ENCODE results near the gene MLX.
A peak's percentile ranks its signal among the peaks of the same experiment; 100 is the strongest.

The MLX gene

DNA sequence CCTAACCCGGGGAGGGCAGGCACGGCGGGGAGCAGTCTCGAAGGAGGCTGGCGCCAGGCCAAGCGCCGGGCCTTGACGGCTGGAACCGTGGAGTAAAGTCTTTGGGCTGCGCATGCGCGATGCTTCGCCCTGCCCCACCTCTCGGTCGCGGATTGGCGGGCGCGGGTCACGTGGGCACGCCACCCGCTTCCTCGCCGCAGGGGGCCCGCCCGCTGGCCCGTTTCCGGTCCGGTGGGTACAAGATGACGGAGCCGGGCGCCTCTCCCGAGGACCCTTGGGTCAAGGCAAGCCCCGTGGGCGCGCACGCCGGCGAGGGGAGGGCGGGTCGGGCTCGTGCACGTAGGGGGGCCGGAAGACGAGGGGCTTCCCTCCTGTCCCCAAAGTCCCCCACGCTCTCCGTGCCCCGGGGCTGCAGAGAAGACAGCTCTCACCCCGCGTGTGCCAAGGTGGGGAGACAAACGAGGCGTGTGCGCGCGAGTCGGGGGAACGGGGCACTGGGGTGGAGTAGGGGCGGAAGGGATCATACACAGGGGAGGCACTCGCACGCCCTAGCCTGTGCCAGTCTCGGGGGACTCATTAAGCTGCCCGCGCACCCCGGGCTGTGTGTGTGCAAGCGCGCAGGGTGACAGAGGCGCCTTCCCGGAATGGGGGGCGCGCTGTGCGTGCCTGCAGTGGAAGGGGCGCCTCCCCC is at the start of gene MLX:
Gene MLX (plus strand): TSS at position 218 of the 691 bp plus-strand sequence. CDS start 25 bp downstream, at position 243.
- peak; percentile 86 to 95 for DNase-seq (ENCODE audit: low spot score in 2 of 2)
- Histone ChIP-seq H3K4me1 (peaks cover 17% of the 10 kb centered on the region), H3K9me3 (no peaks in the 10 kb centered on the region), H3K4me3 (peak within 1 kb of the TSS; percentile 96), H3K36me3 (replicated peaks) (peaks cover 74% of the 10 kb centered on the region), H3K27me3 (ENCODE audit: low read depth) (no peaks in the 10 kb centered on the region)
- in situ Hi-C loops (cut with MboI; ENCODE audit: low sequenced_read_pairs) = no loop called here

DNA sequence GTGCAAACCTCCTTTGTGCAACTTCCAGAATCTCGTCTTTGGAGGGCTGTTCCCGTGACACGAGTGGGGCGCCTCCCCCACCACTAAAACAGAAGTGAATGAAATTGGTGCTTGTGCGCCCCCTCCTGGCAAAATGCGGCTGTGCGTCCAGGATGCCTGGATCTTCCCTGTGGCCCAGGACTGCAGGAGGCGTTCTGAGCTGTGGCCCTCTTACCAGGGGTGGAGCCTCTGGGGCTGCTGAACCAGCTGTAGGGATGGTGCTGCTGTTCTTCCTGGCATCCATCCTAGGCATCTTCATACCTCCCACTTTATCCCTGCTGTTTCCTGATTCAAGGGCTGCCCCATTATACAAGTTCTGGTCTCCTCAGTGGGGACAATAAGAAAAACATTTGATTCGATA is 49.4 kb upstream of the MLX start:
- in situ Hi-C loops (cut with MboI; ENCODE audit: low sequenced_read_pairs) = no loop called here
- Histone ChIP-seq H3K36me3 (replicated peaks) (peaks cover 14% of the 10 kb centered on the region), H3K4me1 (peaks cover 15% of the 10 kb centered on the region)

GRCh38 chr17:42518046-42518754 is 48.7 kb upstream of the MLX start:
- Histone ChIP-seq H3K4me1 (peaks cover 15% of the 10 kb centered on the region), H3K9me3 (no peaks in the 10 kb centered on the region), H3K4me3 (no peak overlapping the region), H3K36me3 (replicated peaks) (peaks cover 15% of the 10 kb centered on the region), H3K27me3 (ENCODE audit: low read depth) (no peaks in the 10 kb centered on the region)
- no peak for DNase-seq (ENCODE audit: low spot score in 2 of 2)
- in situ Hi-C loops (cut with MboI; ENCODE audit: low sequenced_read_pairs) = no loop called here

More for the DNA sequence above, 49.4 kb upstream of the MLX start:
- Histone ChIP-seq H3K4me3 (no peak overlapping the region), H3K27me3 (ENCODE audit: low read depth) (no peaks in the 10 kb centered on the region), H3K9me3 (no peaks in the 10 kb centered on the region)
- DNase-seq (ENCODE audit: low spot score in 2 of 2) = peak; percentile 53 to 86

DNA sequence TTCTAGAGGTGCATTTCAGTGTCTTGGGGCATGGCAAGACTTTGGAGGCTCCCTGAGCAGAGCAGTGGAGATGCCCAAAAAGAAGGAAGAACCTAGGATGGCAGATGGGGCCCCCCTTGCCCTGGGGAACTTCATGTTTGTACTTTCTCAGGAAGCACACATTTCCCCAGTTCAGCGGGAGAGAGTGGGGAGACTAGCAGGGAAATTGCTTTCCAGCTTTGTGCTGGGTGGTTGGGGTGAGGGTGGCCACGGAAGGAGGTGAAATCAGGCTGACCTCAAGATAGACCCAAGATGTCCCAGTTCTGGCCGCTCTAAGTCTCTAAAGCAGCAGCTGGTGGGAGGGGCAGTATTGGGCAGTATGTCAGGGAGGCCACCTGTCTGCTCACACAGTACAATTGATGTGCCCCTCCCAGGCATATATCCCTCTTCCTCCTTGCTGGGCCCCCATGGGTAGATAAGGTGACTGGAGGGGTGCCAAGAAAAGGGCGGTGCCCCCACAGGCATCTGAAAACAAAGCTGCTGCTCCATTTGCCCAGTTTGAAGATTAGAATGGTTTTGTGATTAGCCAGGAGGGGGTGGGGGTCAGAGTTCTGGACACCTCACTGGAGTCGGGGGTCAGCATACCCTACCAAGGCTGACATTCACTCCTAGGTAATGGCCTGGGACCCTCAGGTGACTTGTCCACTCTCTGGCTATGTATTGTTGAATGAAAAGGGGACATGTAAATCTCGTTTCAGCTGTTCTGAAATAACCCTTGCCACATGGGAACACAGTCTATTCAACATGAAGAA is 48.0 kb upstream of the MLX start:
- H3K9me3 ChIP-seq = no peaks in the 10 kb centered on the region
- in situ Hi-C loops (cut with MboI; ENCODE audit: low sequenced_read_pairs) = no loop called here
- peak in 1 of 2 experiments; percentile 15 for DNase-seq (ENCODE audit: low spot score in 2 of 2)
- no peak overlapping the region for H3K4me3 ChIP-seq
- H3K4me1 ChIP-seq = peaks cover 15% of the 10 kb centered on the region
- H3K36me3 ChIP-seq (replicated peaks) = peaks cover 18% of the 10 kb centered on the region
- no peaks in the 10 kb centered on the region for H3K27me3 ChIP-seq (ENCODE audit: low read depth)

DNA sequence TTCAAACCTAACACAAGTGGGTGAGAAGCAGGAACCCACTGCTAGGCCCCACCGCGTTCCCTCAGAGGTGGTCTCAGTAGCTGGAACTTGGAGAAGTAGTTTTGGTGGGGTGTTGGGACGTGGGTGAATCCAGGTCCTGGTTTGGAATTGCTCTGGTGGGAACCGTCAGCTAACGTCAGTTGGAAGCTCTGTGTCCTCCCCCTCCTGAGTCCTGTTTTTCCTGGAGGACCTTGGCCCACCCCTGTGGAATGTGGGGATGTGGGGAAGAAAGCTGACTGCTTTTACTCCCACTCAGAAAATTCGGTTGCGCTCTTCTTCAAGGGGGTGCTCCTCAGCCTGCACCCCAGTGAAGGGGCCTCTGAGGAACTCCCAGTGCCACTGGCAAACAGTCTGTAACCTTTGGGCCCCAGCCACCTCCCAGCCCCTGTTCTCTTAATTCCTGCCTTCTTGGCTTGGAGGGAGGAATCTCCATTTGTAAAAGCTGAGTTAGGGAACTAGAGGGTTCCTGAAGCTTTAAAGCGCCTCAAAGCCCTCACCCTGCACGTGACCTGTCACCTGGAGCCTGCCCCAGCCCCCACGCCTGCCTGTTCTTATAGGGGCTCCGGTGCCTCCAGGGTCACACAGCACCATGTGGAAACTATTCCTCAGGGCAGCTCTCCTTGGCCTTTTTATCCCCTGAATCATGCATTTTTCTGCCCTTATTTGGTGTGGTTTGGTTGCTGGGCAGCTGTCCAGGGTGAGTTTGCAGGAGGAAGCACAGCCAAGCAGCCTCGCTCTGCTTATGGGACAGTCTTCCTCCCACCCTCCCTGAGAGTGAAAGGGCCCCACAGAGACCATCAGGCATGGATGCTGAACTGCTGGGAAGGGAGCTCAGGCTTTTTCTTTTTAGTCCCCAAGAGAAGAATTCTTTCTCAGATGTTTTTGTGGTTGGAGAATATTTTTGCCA is 47.1 kb upstream of the MLX start:
- DNase-seq (ENCODE audit: low spot score in 2 of 2) = peak; percentile 47 to 62
- peaks cover 18% of the 10 kb centered on the region for H3K36me3 ChIP-seq (replicated peaks)
- H3K9me3 ChIP-seq = no peaks in the 10 kb centered on the region
- peaks cover 17% of the 10 kb centered on the region for H3K4me1 ChIP-seq
- in situ Hi-C loops (cut with MboI; ENCODE audit: low sequenced_read_pairs) = loop anchor here (10.0 kb wide), 2 partner anchors 95 to 195 kb away; partner anchors contain the start of gene CAVIN1
- H3K27me3 ChIP-seq (ENCODE audit: low read depth) = no peaks in the 10 kb centered on the region
- no peak overlapping the region for H3K4me3 ChIP-seq

DNA sequence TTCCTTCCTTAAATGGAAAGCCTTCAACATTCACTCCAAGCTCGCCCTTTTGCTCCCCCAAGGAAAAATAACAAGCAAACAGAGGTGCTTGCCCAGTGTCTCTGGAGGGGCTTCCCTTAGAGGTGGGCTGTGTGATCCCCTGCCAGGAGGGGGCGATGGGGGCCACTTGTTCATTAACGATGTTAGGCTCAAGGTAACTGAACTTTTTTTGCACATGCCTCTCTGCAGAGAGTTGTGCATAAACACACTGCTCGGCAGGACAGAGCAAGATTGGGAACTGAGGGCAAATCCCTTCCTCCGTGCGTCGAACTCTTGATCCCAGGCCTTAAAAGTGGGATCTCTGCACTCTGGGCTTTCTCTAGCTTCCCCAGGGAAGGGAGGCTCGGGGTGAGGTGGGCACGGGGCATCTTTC is 46.4 kb upstream of the MLX start:
- no peak overlapping the region for H3K4me3 ChIP-seq
- H3K36me3 ChIP-seq (replicated peaks) = peaks cover 18% of the 10 kb centered on the region
- DNase-seq (ENCODE audit: low spot score in 2 of 2) = peak in 1 of 2 experiments; percentile 54
- H3K27me3 ChIP-seq (ENCODE audit: low read depth) = no peaks in the 10 kb centered on the region
- no peaks in the 10 kb centered on the region for H3K9me3 ChIP-seq
- in situ Hi-C loops (cut with MboI; ENCODE audit: low sequenced_read_pairs) = loop anchor here (10.0 kb wide), 2 partner anchors 96 to 196 kb away; partner anchors contain the start of gene CAVIN1
- peaks cover 17% of the 10 kb centered on the region for H3K4me1 ChIP-seq

DNA sequence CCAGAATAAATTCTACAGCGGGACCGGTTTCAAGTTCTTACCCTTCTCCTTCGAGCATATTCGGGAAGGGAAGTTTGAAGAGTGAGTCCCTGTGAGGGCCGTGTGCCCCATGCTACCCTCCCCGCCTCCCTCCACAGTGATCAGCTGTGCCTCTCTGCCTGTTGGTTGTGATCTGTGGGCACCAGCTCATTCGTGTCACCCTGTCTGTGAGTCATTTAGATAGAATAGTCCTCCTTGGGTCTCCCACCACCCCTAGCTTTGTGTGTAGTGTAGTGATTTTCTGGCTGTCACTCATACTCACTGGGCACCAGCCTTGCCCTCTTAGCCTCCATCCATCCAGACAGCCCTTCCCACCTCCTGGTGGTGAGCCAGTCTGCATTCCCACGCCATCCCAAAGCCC is 45.9 kb upstream of the MLX start:
- in situ Hi-C loops (cut with MboI; ENCODE audit: low sequenced_read_pairs) = loop anchor here (10.0 kb wide), 2 partner anchors 96 to 196 kb away; partner anchors contain the start of gene CAVIN1
- Histone ChIP-seq H3K4me1 (peaks cover 17% of the 10 kb centered on the region), H3K27me3 (ENCODE audit: low read depth) (no peaks in the 10 kb centered on the region), H3K9me3 (no peaks in the 10 kb centered on the region), H3K4me3 (no peak overlapping the region), H3K36me3 (replicated peaks) (peaks cover 18% of the 10 kb centered on the region)
- no peak for DNase-seq (ENCODE audit: low spot score in 2 of 2)

GRCh38 chr17:42521666-42522262 is 45.1 kb upstream of the MLX start:
- Histone ChIP-seq H3K4me3 (no peak overlapping the region), H3K36me3 (replicated peaks) (peaks cover 18% of the 10 kb centered on the region), H3K9me3 (no peaks in the 10 kb centered on the region), H3K27me3 (ENCODE audit: low read depth) (no peaks in the 10 kb centered on the region), H3K4me1 (peaks cover 17% of the 10 kb centered on the region)
- in situ Hi-C loops (cut with MboI; ENCODE audit: low sequenced_read_pairs) = loop anchor here (10.0 kb wide), 2 partner anchors 97 to 197 kb away; partner anchors contain the start of gene CAVIN1
- DNase-seq (ENCODE audit: low spot score in 2 of 2) = no peak

- Histone ChIP-seq H3K27me3 (ENCODE audit: low read depth) (no peaks in the 10 kb centered on the region), H3K4me3 (no peak overlapping the region), H3K4me1 (peaks cover 17% of the 10 kb centered on the region), H3K36me3 (replicated peaks) (peaks cover 14% of the 10 kb centered on the region), H3K9me3 (no peaks in the 10 kb centered on the region)
- no peak for DNase-seq (ENCODE audit: low spot score in 2 of 2)
- in situ Hi-C loops (cut with MboI; ENCODE audit: low sequenced_read_pairs) = loop anchor here (10.0 kb wide), 2 partner anchors 98 to 198 kb away; partner anchors contain the start of gene CAVIN1
Observed at GRCh38 chr17:42522263-42522790, 44.6 kb upstream of the MLX start.

DNA sequence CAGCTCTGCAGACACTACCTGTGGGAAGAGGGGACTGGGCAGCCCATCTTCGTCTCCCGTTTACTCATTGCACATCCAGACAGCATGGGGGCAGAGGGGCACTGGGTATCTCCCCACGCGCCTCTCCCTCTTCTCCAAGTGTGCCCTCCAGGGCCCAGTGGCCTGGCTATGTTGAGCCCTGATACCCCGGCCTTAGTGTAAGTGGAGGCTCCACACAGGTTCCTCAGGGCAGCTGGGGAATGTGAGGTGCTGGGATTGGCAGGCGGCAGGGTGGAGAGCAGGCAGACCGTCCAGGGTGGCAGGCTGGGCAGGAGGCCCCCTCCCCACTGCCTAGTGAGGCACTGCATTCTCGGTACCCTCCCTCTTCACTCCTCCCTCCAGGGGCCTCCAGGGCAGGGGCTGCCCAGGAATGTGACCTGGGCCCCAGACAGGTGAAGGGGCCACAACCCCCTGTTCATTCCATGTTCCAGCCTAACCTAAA is 44.1 kb upstream of the MLX start:
- Histone ChIP-seq H3K4me1 (peaks cover 17% of the 10 kb centered on the region), H3K27me3 (ENCODE audit: low read depth) (no peaks in the 10 kb centered on the region), H3K9me3 (no peaks in the 10 kb centered on the region), H3K4me3 (no peak overlapping the region), H3K36me3 (replicated peaks) (peaks cover 13% of the 10 kb centered on the region)
- DNase-seq (ENCODE audit: low spot score in 2 of 2) = no peak
- in situ Hi-C loops (cut with MboI; ENCODE audit: low sequenced_read_pairs) = loop anchor here (10.0 kb wide), 2 partner anchors 98 to 198 kb away; partner anchors contain the start of gene CAVIN1

GRCh38 chr17:42525221-42525620 is 41.7 kb upstream of the MLX start:
- in situ Hi-C loops (cut with MboI; ENCODE audit: low sequenced_read_pairs) = loop anchor here (10.0 kb wide), 2 partner anchors 100 to 200 kb away; partner anchors contain the start of gene CAVIN1
- H3K4me3 ChIP-seq = no peak overlapping the region
- peaks cover 5% of the 10 kb centered on the region for H3K4me1 ChIP-seq
- H3K36me3 ChIP-seq (replicated peaks) = peaks cover 13% of the 10 kb centered on the region
- no peak for DNase-seq (ENCODE audit: low spot score in 2 of 2)
- H3K9me3 ChIP-seq = no peaks in the 10 kb centered on the region
- no peaks in the 10 kb centered on the region for H3K27me3 ChIP-seq (ENCODE audit: low read depth)

GRCh38 chr17:42526031-42526444 is 40.9 kb upstream of the MLX start:
- Histone ChIP-seq H3K27me3 (ENCODE audit: low read depth) (no peaks in the 10 kb centered on the region), H3K4me3 (no peak overlapping the region), H3K36me3 (replicated peaks) (peaks cover 11% of the 10 kb centered on the region), H3K4me1 (0 out of 2 replicates have a peak, but pooled peaks cover 2% of the 10 kb centered on the region), H3K9me3 (no peaks in the 10 kb centered on the region)
- in situ Hi-C loops (cut with MboI; ENCODE audit: low sequenced_read_pairs) = loop anchor here (10.0 kb wide), 2 partner anchors 101 to 201 kb away; partner anchors contain the start of gene CAVIN1
- DNase-seq (ENCODE audit: low spot score in 2 of 2) = no peak
